Measurements from ENCODE around the gene CACNA1I.

DNA sequence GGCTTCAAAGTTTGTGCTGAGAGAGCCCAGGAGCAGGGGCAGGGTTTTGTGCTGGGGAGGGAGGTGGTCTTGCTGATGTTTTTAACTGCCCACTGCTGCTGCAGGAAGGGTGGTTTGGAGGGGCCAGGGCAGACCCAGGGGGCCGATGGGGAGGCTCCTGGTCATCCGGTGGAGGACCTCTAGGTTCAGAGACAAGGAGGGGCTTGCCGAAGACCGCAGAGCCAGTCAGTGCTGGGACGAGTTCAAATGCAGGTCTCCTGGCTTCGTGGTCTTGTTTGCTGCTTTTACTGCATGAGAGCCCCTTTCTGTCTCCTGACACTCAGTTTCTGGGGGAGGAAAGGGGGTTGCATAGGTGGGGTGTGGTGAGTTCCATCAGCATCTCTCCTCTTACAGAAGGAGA is 26.0 kb downstream of the CACNA1I start:
- TF ChIP-seq TAF1 (IDR thresholded peaks at IDR 0.05; ENCODE audit: low read depth) (no peak), EP300 (IDR thresholded peaks at IDR 0.05; ENCODE audit: borderline replicate concordance) (no peak)
- TF ChIP-seq, protein P1, sequence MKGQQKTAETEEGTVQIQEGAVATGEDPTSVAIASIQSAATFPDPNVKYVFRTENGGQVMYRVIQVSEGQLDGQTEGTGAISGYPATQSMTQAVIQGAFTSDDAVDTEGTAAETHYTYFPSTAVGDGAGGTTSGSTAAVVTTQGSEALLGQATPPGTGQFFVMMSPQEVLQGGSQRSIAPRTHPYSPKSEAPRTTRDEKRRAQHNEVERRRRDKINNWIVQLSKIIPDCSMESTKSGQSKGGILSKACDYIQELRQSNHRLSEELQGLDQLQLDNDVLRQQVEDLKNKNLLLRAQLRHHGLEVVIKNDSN (IDR thresholded peaks at IDR 0.05), result no peak

Measured in Ishikawa (cell line).